ENCODE results near the gene AGTRAP. TPM values are rescaled to one million over a fixed set of nuclear protein-coding genes. Genes with fewer than 3 reads are reported as not detected.

Gene AGTRAP
- total RNA-seq, 1 donor from 2014 or later, result 38.6 TPM

DNA sequence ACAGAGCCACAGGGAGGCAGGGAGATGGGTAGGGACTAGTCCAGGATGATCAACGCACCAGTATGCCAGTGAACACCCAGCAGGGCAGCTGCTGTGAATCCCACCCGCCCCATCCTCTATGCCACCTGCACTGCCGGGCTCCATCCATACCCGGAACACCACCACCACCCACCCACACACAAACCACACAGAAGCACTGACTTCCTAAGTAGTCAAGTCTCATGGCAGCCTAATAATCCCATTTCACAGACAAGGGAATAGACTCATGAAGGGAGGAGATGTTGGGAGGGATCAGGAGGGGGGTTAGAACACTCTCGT lies 38.1 kb upstream of the AGTRAP start:
- peaks cover 17% of the 10 kb centered on the region for H3K27me3 Mint-ChIP-seq
- TF ChIP-seq, protein P1, sequence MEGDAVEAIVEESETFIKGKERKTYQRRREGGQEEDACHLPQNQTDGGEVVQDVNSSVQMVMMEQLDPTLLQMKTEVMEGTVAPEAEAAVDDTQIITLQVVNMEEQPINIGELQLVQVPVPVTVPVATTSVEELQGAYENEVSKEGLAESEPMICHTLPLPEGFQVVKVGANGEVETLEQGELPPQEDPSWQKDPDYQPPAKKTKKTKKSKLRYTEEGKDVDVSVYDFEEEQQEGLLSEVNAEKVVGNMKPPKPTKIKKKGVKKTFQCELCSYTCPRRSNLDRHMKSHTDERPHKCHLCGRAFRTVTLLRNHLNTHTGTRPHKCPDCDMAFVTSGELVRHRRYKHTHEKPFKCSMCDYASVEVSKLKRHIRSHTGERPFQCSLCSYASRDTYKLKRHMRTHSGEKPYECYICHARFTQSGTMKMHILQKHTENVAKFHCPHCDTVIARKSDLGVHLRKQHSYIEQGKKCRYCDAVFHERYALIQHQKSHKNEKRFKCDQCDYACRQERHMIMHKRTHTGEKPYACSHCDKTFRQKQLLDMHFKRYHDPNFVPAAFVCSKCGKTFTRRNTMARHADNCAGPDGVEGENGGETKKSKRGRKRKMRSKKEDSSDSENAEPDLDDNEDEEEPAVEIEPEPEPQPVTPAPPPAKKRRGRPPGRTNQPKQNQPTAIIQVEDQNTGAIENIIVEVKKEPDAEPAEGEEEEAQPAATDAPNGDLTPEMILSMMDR (conservative IDR thresholded peaks at IDR 0.05), result no peak
- no peak overlapping the region for H3K4me3 Mint-ChIP-seq
- peaks cover 21% of the 10 kb centered on the region for H3K4me1 Mint-ChIP-seq (ENCODE audit: unreplicated experiment)
- no peak for DNase-seq (ENCODE audit: extremely low spot score, unreplicated experiment)
- no peaks in the 10 kb centered on the region for H3K9me3 Mint-ChIP-seq
- H3K36me3 Mint-ChIP-seq, result no peaks in the 10 kb centered on the region
- H3K27ac Mint-ChIP-seq, result no peak overlapping the region

DNA sequence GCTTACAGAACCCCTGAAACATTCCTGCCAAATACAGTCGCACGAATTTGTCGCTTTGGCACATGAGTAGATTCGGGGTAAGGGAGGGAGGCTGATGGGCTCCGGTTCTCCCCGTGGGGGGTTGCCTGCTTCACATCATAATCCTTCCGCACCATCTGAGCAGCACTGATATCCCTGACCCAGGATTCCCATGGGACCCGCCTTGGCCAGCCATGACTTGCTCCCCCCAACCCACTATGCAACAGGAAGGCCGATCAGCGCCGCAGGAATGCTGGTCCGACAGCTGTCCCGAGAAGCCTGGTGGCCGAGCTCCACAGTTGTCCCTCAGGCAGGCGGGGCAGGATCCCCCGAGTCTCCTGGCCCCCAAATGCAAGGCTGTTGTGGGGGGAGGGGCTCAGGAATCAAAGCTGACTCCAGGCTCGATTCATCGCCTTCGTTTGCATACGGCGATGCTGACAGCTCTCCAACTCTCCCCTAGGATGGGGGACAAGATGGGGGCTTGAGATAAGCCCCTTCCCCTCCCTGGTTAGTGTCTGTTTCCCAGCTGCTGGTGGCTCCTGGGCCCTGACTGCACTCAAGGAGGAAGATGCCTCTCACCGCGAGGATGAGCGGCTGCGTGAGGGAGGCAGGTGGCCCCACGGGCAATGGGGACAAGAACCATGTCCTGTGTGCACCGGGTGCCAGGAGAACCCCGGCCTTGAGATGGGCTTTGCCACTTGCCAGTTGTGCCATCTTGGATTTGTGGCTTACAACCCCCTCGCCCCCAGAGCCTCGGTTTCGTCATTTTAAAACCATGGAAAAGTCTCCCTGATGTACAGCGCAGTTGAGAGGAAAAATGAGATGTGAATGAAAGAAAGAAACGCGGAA lies 35.1 kb upstream of the AGTRAP start:
- Mint-ChIP-seq H3K9me3 (no peaks in the 10 kb centered on the region), H3K27me3 (peaks cover 13% of the 10 kb centered on the region), H3K4me1 (ENCODE audit: unreplicated experiment) (peaks cover 19% of the 10 kb centered on the region), H3K4me3 (no peak overlapping the region), H3K36me3 (no peaks in the 10 kb centered on the region), H3K27ac (no peak overlapping the region)
- TF ChIP-seq, protein P1 (conservative IDR thresholded peaks at IDR 0.05), result no peak
- DNase-seq (ENCODE audit: extremely low spot score, unreplicated experiment), result no peak

DNA sequence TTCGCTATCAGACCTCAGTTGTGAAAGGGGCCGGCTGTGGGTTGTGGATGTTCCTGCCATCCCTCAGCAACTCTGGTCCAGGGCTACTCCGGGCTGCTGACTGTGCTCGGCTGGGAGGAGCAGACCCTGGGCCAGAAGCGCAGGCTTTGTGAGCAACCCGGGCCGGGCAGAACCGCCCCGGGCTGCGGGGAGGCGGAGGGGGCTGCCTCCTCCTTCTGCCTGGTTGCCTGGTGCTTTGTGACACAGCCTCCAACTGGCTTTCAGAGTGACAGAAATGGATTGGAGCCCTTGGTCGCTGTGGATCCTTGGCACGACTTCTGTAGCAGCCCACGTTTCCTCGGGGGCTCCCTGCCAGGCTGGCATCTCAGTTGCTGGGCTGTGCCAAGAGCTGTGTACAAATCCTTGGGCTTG lies 34.4 kb upstream of the AGTRAP start:
- Mint-ChIP-seq H3K27ac (no peak overlapping the region), H3K27me3 (peaks cover 13% of the 10 kb centered on the region), H3K36me3 (no peaks in the 10 kb centered on the region), H3K4me3 (no peak overlapping the region), H3K9me3 (no peaks in the 10 kb centered on the region), H3K4me1 (ENCODE audit: unreplicated experiment) (peaks cover 21% of the 10 kb centered on the region)
- DNase-seq (ENCODE audit: extremely low spot score, unreplicated experiment), result no peak
- TF ChIP-seq, protein P1 (conservative IDR thresholded peaks at IDR 0.05), result no peak

DNA sequence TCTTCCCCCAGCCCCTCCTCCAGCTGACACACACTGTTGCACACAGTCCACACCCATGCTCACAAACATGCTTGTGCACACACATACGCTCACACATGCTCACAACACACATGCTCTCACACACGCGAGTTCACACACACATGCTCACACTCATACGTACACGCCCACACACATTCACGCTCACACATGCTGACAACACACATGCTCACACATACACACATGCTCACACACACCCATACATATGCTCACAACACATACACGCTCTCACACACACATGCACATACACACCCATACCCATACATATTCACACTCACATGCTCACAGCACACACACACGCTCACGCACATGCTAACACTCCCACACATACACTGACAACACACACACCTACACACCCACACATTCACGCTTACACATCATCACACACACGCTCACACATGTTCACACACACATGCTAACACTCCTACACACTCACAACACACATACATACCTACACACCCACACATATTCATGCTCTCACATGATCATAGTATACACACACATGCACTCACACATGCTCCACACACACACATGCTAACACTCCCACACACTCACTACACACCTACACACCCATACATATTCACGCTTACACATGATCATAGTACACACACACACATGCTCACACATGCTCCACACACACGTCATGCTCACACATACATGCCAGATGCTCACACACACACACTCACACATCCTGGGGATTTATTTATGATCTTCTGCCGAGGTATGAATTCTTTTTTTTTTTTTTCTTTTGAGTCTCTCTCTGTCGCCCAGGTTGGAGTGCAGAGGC lies 33.7 kb upstream of the AGTRAP start:
- no peaks in the 10 kb centered on the region for H3K36me3 Mint-ChIP-seq
- peaks cover 13% of the 10 kb centered on the region for H3K27me3 Mint-ChIP-seq
- H3K4me3 Mint-ChIP-seq, result no peak overlapping the region
- H3K4me1 Mint-ChIP-seq (ENCODE audit: unreplicated experiment), result peaks cover 21% of the 10 kb centered on the region
- no peak overlapping the region for H3K27ac Mint-ChIP-seq
- no peak for DNase-seq (ENCODE audit: extremely low spot score, unreplicated experiment)
- TF ChIP-seq, protein P1 (conservative IDR thresholded peaks at IDR 0.05), result no peak
- no peaks in the 10 kb centered on the region for H3K9me3 Mint-ChIP-seq

DNA sequence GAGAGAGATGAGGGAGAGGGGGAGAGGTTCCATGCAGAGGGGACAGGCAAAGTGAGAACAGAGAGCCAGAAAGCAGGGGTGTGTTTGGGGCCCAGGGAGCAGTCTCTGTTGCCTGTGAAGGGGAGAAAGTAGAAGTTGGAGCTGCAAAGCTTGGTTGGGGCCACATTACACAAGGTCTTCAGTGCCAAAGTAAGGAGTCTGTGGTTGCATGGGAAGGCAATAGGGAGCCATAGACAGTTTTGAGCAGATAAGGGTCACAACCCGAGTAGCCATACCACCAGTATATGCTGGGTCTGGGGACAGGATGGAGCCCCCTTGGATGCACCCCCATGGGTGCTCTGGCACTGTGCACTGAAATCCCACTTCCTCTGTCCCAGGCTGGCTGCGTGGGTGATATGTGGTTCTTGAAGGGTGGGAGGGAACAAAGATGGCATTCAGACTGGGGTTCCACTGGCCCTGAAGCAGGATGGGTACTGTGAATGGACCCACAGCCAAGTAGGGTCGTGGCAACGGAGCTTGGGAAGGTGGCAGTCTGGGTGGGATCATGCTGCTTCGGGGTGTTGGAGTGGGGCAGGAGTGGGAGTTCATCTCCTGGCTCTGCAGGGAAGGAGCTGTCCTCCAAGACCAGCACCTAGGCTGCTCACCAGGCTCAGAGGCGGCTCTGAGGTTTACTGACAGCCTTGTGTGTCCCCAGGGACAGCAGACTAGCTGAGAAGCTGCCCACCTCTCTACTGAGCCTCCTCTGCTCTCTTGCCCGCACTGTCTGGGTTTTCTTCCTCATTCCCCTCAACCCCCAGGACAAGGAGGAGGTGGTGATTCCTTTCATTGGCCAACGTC lies 32.4 kb upstream of the AGTRAP start:
- Mint-ChIP-seq H3K27ac (no peak overlapping the region), H3K4me1 (ENCODE audit: unreplicated experiment) (peaks cover 25% of the 10 kb centered on the region), H3K36me3 (no peaks in the 10 kb centered on the region), H3K27me3 (peaks cover 10% of the 10 kb centered on the region), H3K9me3 (no peaks in the 10 kb centered on the region), H3K4me3 (no peak overlapping the region)
- DNase-seq (ENCODE audit: extremely low spot score, unreplicated experiment), result no peak
- TF ChIP-seq, protein P1 (conservative IDR thresholded peaks at IDR 0.05), result no peak

All from type B pancreatic cell (in vitro differentiated cells).